Activated naive CD4-positive, alpha-beta T cell (primary cell): Measurements from ENCODE around the gene MINDY4.
"Not testable (repeated sequence)": the region's sequence is repeated elsewhere in the genome, so short reads cannot be mapped to it uniquely, and the experiment has no call there.

ENCODE experiments used
- DNase-seq, 4 experiments: peaks; one replicate each; lab custom pipeline; 2025; lab: John Stamatoyannopoulos, UW

Gene MINDY4

GRCh38 chr7:30804078-30804661 lies 33.0 kb downstream of the MINDY4 start:
- DNase-seq, result no peak

DNA sequence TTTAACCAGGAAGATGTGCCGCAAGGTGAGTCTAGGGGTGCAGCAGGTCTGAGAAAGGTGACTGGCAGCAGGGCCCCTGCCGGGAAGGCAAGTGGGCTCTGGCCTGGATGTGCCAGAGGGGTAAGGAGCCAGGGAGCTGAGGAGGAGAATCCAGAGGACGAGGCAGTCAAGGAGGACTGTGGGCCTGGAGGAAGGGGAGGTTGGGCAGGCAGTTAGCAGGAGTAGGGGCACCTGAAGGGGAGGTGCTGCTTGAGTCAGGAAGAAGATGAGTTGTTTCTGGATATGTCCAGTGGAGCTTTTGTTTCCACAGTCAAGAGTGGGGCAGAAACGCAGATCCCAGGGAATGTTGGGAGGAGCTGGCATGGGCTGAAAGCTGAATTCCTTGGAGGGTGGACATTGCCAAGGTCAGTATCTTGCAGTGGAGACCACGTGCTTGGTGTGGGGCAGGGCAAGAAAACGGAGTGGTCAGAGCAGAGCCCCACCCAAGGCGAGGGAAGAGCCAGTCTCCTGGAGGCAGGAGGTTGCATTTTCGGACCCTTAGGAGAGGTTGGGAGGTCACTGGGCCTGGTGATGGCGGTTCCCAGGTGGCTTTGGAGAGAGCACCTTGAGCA lies 34.0 kb downstream of the MINDY4 start:
- no peak for DNase-seq

DNA sequence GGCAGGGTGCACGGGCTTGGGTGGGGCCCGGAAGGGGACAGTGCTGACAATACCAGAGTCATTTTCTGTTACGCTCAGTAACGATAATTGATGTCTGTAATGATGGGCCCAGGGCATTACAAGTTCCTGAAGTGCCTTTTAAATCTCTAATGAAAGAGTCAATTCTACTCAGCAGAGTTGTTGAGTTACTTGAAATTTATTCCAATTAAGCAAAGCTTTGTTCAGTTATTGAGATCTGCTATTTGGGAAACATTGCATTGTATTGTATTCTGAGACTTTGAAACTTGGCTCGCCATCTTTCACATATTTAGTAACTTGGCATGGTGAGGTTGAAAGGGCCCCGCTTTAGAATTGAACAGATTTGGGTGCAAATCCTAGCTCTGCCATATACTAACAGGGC lies 34.7 kb downstream of the MINDY4 start:
- DNase-seq, result no peak

- not testable (repeated sequence) for DNase-seq
Measured at GRCh38 chr7:30807477-30807876, 36.3 kb downstream of the MINDY4 start.

DNA sequence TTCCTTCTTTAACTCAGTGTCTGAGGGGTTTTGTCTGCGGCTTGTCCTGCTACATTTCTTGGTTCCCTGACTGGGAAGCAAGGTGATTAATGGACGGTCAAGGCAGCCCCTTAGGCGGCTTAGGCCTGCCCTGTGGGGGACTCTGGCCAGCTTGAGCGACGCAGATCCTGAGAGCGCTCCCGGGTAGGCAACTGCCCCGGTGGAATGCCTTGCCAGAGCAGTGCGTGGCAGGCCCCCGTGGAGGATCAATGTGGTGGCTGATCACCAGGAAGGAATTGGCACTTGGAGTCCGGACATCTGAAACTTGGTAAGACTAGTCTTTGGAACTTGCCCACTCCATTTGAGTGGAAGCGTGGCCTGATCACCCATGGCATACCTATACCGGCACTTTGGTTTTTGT lies 36.7 kb downstream of the MINDY4 start:
- DNase-seq, result not testable (repeated sequence)

- no peak for DNase-seq
Measured at GRCh38 chr7:30810986-30811385, 39.8 kb downstream of the MINDY4 start.

DNA sequence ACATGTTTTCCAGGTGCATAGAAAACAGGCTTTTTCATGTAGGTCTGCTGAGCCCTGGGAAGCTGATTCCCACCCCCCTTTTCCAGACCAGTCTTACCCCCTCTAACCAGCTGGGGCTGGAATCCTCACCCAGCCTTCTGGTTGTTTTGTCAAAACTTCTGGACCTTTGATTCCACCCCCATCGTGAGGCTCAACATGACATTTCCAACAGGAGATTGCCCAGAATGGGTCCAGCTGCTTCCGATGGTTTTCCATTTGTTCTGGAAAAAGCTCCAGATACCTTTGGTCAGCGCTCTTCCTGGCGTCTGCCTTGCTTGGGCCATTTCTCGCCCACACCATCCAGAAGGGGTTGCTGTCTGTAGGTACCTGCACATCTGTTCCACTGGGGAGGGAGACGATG lies 41.5 kb downstream of the MINDY4 start:
- no peak for DNase-seq

- DNase-seq, result no peak
Measured at GRCh38 chr7:30813466-30813865, 42.2 kb downstream of the MINDY4 start.

DNA sequence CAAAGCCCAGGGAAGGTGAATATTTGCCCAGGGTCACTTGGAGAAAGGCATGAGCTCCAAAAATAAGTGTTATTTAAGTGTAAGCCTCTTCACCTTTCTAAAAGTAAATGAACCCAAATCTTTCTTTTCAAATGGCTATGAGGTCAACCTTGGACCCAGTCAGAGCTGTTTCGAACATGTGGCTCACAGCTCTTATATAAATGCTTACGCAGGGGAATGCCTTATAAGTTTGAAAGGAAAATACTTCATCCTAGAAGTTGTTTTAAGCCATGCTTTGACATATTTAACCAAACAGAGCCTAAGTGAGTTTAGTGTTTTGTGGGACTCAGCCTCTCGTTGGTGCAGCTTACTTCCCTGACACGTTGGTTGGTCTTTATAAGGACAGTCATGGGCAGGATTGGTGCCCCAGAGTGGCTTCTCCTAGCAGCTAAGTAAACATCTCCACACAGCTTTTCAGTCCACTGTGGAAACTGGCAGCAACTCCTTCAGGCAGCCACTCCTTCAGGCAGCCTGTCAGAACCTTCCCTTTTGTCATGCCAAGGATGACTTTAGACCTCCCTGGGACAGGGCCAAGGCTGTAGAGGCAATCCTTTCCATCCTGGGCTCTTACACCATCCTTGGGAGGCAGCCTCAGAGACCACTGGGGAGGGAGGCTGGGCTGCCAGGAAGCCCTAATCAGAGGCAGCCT lies 43.6 kb downstream of the MINDY4 start:
- no peak for DNase-seq

GRCh38 chr7:30815388-30815854 lies 44.2 kb downstream of the MINDY4 start:
- DNase-seq, result no peak

DNA sequence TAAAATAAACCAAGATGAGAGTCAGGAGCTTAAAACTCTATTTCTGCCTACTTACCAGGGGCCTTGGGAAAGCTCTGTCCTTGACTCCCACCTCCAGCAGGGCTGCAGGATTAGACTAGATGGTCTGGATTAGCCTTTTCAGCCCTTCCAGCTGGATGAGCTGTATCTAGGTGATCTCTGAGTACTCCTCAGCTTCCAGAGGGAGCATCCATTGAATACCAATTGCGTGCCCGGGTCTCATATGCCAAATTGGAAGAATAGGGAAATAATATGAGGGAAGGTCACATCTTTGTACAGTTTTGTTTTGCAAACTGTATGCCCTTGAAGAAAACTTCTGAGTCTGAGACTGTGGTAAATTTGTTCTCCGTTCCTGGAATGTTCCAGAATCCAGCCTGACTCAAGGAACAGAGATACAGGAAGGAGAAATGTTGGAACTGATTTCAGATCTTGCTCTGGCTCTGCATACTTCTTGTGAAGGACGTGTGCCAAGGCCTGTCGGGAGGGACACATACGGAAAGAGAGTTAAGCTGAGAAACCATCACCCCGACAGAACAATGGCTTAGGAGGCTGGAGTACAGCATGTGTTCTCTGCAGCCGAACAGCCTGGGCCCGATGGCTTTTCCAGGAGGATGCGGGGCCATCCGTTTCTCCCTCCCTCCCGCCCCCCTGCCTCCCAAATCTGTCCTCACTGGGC lies 44.9 kb downstream of the MINDY4 start:
- DNase-seq, result no peak

DNA sequence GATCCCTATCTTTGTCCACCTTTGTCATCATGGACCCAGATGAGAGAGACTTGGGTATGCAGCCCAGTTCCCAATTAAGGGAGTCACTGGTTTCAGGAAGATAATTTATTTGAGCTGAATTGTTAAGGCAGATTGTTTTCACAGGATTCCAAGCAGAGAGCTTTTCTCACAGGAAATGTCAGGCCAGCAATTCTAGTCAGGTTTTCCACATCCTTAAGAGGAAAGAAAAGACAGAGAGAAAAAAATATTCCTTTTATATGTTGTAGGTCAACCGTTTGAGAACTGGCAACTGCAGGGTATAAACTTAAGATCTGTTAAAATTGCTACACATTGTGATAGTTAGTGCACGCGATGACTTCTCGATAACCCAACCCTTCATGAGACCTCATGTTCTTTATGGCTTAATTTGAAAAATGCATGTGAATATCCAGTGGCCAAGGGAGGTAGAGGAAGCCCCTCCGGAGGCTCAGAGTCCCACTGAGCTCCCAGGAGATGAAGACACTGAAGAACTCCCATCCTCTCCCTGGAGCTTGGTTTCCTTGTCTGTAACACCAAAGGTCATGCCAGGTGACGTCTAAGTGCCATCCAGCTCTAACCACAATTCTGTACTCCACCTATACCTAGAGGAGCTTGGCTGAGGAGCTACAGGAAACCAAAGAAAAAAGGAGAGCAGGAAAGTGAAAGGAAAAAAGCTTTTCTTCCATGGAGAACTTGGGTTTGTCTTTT lies 45.6 kb downstream of the MINDY4 start:
- DNase-seq, result no peak

DNA sequence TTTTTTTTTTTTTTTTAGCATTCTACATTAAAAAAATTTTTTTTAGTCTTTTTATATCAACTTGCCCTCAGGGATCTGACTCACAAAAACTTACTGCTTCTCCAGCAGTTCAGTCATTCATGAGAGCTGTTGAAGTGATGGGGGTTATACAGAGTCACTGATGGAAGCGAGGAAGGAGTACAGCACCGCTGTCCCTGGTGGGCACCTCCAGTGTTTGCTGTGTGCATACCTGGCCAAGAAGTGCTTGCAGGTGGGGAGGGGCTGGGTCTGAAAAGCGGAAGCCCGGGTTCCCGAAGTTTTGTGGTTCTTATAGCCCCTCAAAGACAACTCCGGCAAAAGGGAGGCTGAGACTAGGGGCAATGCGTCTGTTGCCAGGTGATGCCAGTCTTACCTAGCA lies 46.2 kb downstream of the MINDY4 start:
- DNase-seq, result no peak

DNA sequence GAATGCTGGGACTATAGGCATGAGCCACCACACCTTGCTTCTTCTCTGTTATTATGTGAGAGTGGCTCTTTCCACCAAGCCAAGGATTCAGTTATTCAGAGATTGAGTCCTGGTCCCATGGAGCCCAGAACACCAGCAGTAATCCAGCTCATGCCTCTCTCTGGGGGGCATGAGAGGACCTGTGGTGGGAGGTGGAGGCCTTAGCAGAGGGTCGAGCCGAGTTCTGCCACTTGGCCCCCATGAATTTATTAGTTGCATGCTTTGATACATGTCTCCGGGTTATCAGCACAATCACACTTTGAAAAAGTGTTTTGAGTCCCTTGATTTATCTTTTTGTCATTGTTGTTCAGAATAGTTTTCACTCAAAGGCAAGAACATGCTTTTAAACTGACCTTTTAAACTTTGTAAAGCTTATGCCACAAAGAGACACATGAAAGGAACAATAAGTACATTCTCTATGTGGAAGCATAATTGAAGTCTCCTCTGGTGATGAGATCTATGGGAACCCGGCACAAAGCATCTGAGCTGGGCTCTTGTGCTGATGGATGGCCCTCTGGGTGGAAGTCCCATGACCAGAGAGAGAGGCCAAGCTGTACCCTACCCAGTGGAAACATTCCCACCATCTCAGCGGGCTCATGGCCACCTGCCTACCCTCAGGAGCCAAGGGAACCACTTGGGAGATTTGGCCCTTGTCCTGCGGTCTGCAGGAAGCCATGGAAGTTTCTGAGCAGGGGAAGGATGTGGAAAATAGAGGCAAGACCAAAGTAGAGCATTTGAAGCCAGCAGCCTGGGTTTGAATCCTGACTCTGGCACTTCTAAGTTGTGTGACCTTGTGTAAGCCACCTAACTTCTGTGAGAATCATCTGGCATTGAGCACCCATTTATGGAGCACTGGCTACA lies 53.9 kb downstream of the MINDY4 start:
- no peak for DNase-seq

- no peak for DNase-seq
Measured at GRCh38 chr7:30826181-30826580, 55.0 kb downstream of the MINDY4 start.

- DNase-seq, result no peak
Measured at GRCh38 chr7:30828591-30828990, 57.4 kb downstream of the MINDY4 start.

- DNase-seq, result no peak
Measured at GRCh38 chr7:30829471-30829870, 58.3 kb downstream of the MINDY4 start.

- DNase-seq, result no peak
Measured at GRCh38 chr7:30831227-30831626, 60.0 kb downstream of the MINDY4 start.

DNA sequence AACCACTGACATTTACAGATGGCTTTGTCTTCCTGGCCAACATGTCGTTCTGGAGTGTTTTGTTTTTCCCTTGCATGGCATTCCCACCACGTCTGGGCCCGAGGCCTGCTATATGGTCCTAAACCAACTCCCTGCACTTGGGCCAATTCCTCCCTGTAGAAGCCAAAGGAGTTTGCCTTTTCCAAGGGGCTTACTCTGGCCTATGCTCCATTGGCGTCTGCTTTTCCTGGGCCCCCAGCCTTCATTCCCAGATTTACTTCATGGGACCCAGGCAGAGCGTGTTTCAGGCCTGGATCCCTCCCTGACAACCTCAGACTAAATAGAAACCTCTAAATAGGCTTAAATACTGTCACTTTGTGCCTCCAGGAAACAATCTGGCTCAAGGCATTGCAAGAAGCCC lies 60.7 kb downstream of the MINDY4 start:
- DNase-seq, result no peak

DNA sequence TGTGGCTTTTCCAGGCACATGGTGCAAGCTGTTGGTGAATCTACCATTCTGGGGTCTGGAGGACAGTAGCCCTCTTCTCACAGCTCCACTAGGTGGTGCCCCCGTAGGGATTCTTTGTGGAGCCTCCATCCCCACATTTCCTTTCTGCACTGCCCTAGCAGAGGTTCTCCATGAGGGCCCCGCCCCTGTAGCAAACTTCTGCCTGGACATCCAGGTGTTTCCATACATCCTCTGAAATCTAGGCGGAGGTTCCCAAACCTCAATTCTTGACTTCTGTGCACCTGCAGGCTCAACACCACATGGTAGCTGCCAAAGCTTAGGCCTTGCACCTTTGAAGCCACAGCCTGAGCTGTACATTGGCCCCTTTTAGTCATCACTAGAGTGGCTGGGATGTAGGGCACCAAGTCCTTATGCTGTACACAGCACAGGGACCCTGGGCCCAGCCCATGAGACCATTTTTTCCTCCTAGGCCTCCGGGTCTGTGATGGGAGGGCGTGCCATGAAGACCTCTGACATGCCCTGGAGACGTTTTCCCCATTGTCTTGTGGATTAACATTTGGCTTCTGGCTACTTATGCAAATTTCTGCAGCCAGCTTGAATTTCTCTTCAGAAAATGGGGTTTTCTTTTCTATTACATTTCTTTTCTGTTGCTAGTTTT lies 62.9 kb downstream of the MINDY4 start:
- not testable (repeated sequence) for DNase-seq
